PC-9 (cell line): ENCODE measurements around the gene OR6B3. TPM values are rescaled to one million over a fixed set of nuclear protein-coding genes. Genes with fewer than 3 reads are reported as not detected.

ENCODE experiments used
- BruUV-seq: library from RNA; stranded (reverse); fragments of 400-500 nt; replicated peaks from 2 replicates; lab custom pipeline; 2021; lab: Mats Ljungman, UMichigan
- CTCF ChIA-PET: fragments of 300-600 bp; sonication (Branson Sonifier 250); formaldehyde crosslinking; loops from one replicate; lab custom pipeline; 2022; ENCODE audit warnings: antibody characterized with exemption; lab: Charles Lee
- POLR2A ChIA-PET: fragments of 300-600 bp; sonication (Branson Sonifier 250); formaldehyde crosslinking; loops from one replicate; lab custom pipeline; 2022; ENCODE audit warnings: antibody characterized with exemption; ENCODE audit not compliant: unreplicated experiment; lab: Charles Lee
- DNase-seq, 2 experiments: peaks; one replicate each; pipeline versions ENCODE4 v3.0.0 to v3.0.0-alpha.2; 2015 to 2022; ENCODE audit warnings: mixed read lengths in 1 of 2
- H2AFZ ChIP-seq: fragments of 200-600 bp; sonication (generic); 2 replicates; pipeline ENCODE4 v1.8.1; 2017; ENCODE audit warnings: antibody characterized with exemption
- H3F3A ChIP-seq: fragments of 200-600 bp; sonication (generic); 2 replicates; pipeline ENCODE4 v1.8.1; 2017; ENCODE audit warnings: antibody characterized with exemption, mild to moderate bottlenecking, low read depth; ENCODE audit not compliant: insufficient read depth
- H3K27ac ChIP-seq: fragments of 200-600 bp; sonication (generic); 2 replicates; pipeline ENCODE4 v1.6.1; 2016; ENCODE audit warnings: mixed run types
- H3K27me3 ChIP-seq: fragments of 200-600 bp; sonication (generic); 2 replicates; pipeline ENCODE4 v1.6.1; 2016; ENCODE audit warnings: low read depth, mixed run types; ENCODE audit not compliant: insufficient read depth
- H3K36me3 ChIP-seq: fragments of 200-600 bp; sonication (generic); 2 replicates; pipeline ENCODE4 v1.6.1; 2016; ENCODE audit warnings: low read depth, mixed run types
- H3K4me1 ChIP-seq: fragments of 200-600 bp; sonication (generic); replicated peaks from 2 replicates; pipeline ENCODE4 v1.6.1; 2016; ENCODE audit warnings: mixed run types; ENCODE audit not compliant: insufficient read depth
- H3K4me2 ChIP-seq: fragments of 200-600 bp; sonication (generic); 2 replicates; pipeline ENCODE4 v1.6.1; 2017; ENCODE audit warnings: mixed run types
- H3K4me3 ChIP-seq: fragments of 200-600 bp; sonication (generic); 2 replicates; pipeline ENCODE4 v1.6.1; 2016; ENCODE audit warnings: mixed run types
- H3K79me2 ChIP-seq: fragments of 200-600 bp; sonication (generic); 2 replicates; pipeline ENCODE4 v1.6.1; 2017; ENCODE audit warnings: low read depth, mixed run types
- H3K9me2 ChIP-seq: fragments of 200-600 bp; sonication (generic); 2 replicates; pipeline ENCODE4 v1.8.1; 2017; ENCODE audit warnings: mild to moderate bottlenecking; ENCODE audit not compliant: insufficient read depth
- H3K9me3 ChIP-seq: fragments of 200-600 bp; sonication (generic); 2 replicates; pipeline ENCODE4 v1.8.1; 2016; ENCODE audit warnings: low read depth; ENCODE audit not compliant: insufficient read depth
- H4K20me1 ChIP-seq: fragments of 200-600 bp; sonication (generic); 2 replicates; pipeline ENCODE4 v1.8.1; 2017; ENCODE audit not compliant: insufficient read depth
- EZH2 ChIP-seq: fragments of 200-600 bp; sonication (generic); IDR thresholded peaks from 2 replicates; pipeline ENCODE4 v1.8.0; 2017; ENCODE audit warnings: antibody characterized with exemption, low read depth
- intact Hi-C: fragments of 100-400 bp; cut with micrococcal nuclease; formaldehyde crosslinking; loops from one replicate; pipeline ENCODE4 v1.10.0; 2022; ENCODE audit not compliant: unreplicated experiment
- total RNA-seq: library from RNA; stranded (reverse); gene quantifications from 2 replicates; pipeline ENCODE4 v1.2.3, GENCODE V29; 2021
- TF ChIP-seq, protein P1 (sequence below): fragments of 200-600 bp; sonication (generic); conservative IDR thresholded peaks from 2 replicates; pipeline ENCODE4 v1.6.1; 2017; ENCODE audit warnings: mixed run types, antibody characterized with exemption, mild to moderate bottlenecking, moderate library complexity

OR6B3 gene
- total RNA-seq, 1 experiment from 2014 or later, result not detected

DNA sequence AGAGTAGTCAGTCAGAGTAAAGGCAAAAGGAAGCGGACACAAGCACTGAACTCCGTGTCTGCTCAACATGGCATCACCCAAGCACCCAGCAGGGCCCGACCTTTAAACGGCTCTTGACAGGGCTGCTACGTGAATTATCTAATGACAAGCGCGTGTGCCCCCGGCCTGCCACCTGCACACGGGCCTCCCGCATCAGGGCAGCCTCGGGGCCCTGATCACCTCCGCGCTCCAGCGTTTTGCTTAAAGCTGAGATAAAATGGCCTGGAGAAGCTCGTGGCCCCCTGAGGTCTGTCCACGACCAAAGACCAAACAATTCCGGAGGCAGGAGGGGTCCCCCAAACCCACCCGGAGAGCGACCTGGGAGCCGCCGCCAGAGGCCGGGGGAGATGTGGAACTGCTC, 28.6 kb downstream of the OR6B3 start:
- POLR2A ChIA-PET, result interaction anchor here (0.6 kb wide), 3 partner anchors 391 to 1162 kb away, joined by 3 to 10 read pairs (median 4); no protein-coding TSS in a partner anchor
- Histone ChIP-seq H3K27ac (no peak overlapping the region), H4K20me1 (peaks cover 19% of the 10 kb centered on the region), H3K9me3 (no peaks in the 10 kb centered on the region), H3K4me1 (peaks cover 17% of the 10 kb centered on the region), H3K4me3 (peak overlapping the region; percentile 99), H3K36me3 (peaks cover 15% of the 10 kb centered on the region), H2AFZ (peak overlapping the region; percentile 84), H3K9me2 (no peaks in the 10 kb centered on the region), H3K27me3 (peaks cover 24% of the 10 kb centered on the region), H3F3A (peaks cover 4% of the 10 kb centered on the region), H3K4me2 (peak overlapping the region; percentile 98), H3K79me2 (peaks cover 43% of the 10 kb centered on the region)
- CTCF ChIA-PET, result interaction anchor here (0.6 to 0.7 kb wide), 3 partner anchors 104 to 489 kb away, joined by 3 to 5 read pairs (median 4); no protein-coding TSS in a partner anchor
- BruUV-seq, result no TSS peak
- intact Hi-C loops, result loop anchor here (10.0 kb wide), 1 partner anchor 120 kb away; the partner anchor contains the start of gene OTOS
- TF ChIP-seq EZH2, result no peak
- TF ChIP-seq, protein P1, sequence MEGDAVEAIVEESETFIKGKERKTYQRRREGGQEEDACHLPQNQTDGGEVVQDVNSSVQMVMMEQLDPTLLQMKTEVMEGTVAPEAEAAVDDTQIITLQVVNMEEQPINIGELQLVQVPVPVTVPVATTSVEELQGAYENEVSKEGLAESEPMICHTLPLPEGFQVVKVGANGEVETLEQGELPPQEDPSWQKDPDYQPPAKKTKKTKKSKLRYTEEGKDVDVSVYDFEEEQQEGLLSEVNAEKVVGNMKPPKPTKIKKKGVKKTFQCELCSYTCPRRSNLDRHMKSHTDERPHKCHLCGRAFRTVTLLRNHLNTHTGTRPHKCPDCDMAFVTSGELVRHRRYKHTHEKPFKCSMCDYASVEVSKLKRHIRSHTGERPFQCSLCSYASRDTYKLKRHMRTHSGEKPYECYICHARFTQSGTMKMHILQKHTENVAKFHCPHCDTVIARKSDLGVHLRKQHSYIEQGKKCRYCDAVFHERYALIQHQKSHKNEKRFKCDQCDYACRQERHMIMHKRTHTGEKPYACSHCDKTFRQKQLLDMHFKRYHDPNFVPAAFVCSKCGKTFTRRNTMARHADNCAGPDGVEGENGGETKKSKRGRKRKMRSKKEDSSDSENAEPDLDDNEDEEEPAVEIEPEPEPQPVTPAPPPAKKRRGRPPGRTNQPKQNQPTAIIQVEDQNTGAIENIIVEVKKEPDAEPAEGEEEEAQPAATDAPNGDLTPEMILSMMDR, result no peak
- DNase-seq, result no peak

DNA sequence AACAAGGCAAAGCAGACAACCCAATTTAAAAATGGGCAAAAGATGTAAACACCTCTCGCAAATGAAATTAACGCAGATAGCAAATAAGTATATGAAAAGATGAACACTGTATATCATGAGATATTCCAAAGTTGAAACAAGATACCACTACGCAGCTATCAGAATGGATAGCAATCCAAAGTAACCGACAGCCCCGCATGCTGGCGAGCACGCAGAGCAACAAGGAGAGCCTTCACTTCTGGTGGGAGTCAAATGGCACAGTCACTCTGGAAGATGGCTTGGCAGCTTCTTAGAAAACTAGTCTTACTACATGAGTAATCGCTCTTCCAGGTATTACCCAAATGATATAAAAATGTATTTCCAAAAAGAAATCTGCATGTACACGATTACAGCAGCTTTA, 29.5 kb downstream of the OR6B3 start:
- Histone ChIP-seq H3K4me3 (peak overlapping the region; percentile 99), H4K20me1 (peaks cover 24% of the 10 kb centered on the region), H3K79me2 (peaks cover 43% of the 10 kb centered on the region), H3K4me1 (peaks cover 17% of the 10 kb centered on the region), H3K27ac (no peak overlapping the region), H3K27me3 (peaks cover 15% of the 10 kb centered on the region), H3K4me2 (peak overlapping the region; percentile 98), H3F3A (peaks cover 4% of the 10 kb centered on the region), H2AFZ (no peak overlapping the region), H3K36me3 (peaks cover 20% of the 10 kb centered on the region), H3K9me2 (no peaks in the 10 kb centered on the region), H3K9me3 (no peaks in the 10 kb centered on the region)
- intact Hi-C loops, result loop anchor here (10.0 kb wide), 1 partner anchor 121 kb away; the partner anchor contains the start of gene OTOS
- ChIA-PET POLR2A (interaction anchor here (0.5 kb wide), 1 partner anchor 1260 kb away, joined by 8 read pairs; no protein-coding TSS in a partner anchor), CTCF (no interaction called here)
- BruUV-seq, result no TSS peak
- no peak for DNase-seq
- TF ChIP-seq, protein P1, result no peak
- TF ChIP-seq EZH2, result no peak

- H3K9me3 ChIP-seq, result no peaks in the 10 kb centered on the region
- H3K79me2 ChIP-seq, result peaks cover 43% of the 10 kb centered on the region
- H3F3A ChIP-seq, result peaks cover 4% of the 10 kb centered on the region
- H3K4me1 ChIP-seq, result peaks cover 17% of the 10 kb centered on the region
- ChIA-PET CTCF (interaction anchor here (0.7 kb wide), 1 partner anchor 46 kb away, joined by 3 read pairs; no protein-coding TSS in a partner anchor), POLR2A (no interaction called here)
- DNase-seq, result peak; percentile 47 to 75
- intact Hi-C loops, result loop anchor here (10.0 kb wide), 1 partner anchor 123 kb away; the partner anchor contains the start of gene OTOS
- peaks cover 28% of the 10 kb centered on the region for H3K36me3 ChIP-seq
- no peaks in the 10 kb centered on the region for H3K9me2 ChIP-seq
- TF ChIP-seq, protein P1, result peak; percentile 89
- no peak for TF ChIP-seq EZH2
- no peaks in the 10 kb centered on the region for H3K27me3 ChIP-seq
- H4K20me1 ChIP-seq, result peaks cover 29% of the 10 kb centered on the region
- H3K27ac ChIP-seq, result no peak overlapping the region
- no peak overlapping the region for H3K4me3 ChIP-seq
- BruUV-seq, result no TSS peak
- H2AFZ ChIP-seq, result no peak overlapping the region
- H3K4me2 ChIP-seq, result no peak overlapping the region
Observed at GRCh38 chr2:240021488-240022104, 31.7 kb downstream of the OR6B3 start.
